Measurements from ENCODE around the gene SSTR3.

DNA sequence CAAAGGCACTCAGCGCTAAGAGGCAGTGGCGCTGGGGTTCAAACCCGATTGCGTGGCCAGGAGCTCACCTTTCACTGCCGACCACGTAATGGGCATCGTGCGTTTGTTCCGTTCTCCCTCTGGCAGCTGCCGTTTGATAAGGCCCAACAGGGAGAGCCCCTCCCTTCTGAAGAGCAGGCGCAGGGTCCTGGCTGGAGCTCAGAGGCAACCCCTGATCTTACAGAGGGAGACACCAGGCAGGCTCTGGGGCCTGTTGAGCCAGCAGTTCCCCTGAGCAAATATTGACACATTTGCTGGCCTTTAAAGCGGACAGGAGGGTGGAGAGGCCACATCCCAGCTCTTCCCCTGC is 12.5 kb downstream of the SSTR3 start:
- TF ChIP-seq, protein P1, sequence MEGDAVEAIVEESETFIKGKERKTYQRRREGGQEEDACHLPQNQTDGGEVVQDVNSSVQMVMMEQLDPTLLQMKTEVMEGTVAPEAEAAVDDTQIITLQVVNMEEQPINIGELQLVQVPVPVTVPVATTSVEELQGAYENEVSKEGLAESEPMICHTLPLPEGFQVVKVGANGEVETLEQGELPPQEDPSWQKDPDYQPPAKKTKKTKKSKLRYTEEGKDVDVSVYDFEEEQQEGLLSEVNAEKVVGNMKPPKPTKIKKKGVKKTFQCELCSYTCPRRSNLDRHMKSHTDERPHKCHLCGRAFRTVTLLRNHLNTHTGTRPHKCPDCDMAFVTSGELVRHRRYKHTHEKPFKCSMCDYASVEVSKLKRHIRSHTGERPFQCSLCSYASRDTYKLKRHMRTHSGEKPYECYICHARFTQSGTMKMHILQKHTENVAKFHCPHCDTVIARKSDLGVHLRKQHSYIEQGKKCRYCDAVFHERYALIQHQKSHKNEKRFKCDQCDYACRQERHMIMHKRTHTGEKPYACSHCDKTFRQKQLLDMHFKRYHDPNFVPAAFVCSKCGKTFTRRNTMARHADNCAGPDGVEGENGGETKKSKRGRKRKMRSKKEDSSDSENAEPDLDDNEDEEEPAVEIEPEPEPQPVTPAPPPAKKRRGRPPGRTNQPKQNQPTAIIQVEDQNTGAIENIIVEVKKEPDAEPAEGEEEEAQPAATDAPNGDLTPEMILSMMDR (IDR thresholded peaks at IDR 0.05; ENCODE audit: insufficient read depth, low read depth, low read length) = no peak
- TF ChIP-seq EZH2 (IDR thresholded peaks at IDR 0.05; ENCODE audit: insufficient read depth, low read length) = no peak
